Mucosa of rectum (tissue), 2 donors: Measurements from ENCODE around the gene UBN2.

Experiments
- H3K27ac ChIP-seq, 2 donors: one replicate each; pipeline ENCODE4 v1.7.0; 2013; ENCODE audit warnings: inconsistent platforms in 2 of 2, low read depth in 2 of 2, low read length in 2 of 2
- H3K27me3 ChIP-seq, 2 donors: one replicate each; pipeline ENCODE4 v1.7.0; 2013; ENCODE audit warnings: low read length in 2 of 2; ENCODE audit not compliant: control insufficient read depth in 2 of 2, insufficient read depth in 2 of 2
- H3K36me3 ChIP-seq, 2 donors: one replicate each; pipeline ENCODE4 v1.7.0; 2013; ENCODE audit warnings: low read length in 2 of 2; ENCODE audit not compliant: control insufficient read depth in 2 of 2, insufficient read depth in 2 of 2
- H3K4me1 ChIP-seq, 2 donors: one replicate each; pipeline ENCODE4 v1.7.0; 2013; ENCODE audit warnings: low read length in 2 of 2, mild to moderate bottlenecking in 1 of 2; ENCODE audit not compliant: control insufficient read depth in 2 of 2, insufficient read depth in 2 of 2
- H3K4me3 ChIP-seq, 2 donors: one replicate each; pipeline ENCODE4 v1.7.0; 2013; ENCODE audit warnings: low read length in 2 of 2
- H3K9ac ChIP-seq, 2 donors: one replicate each; pipeline ENCODE4 v1.7.0; 2013; ENCODE audit warnings: low read length in 2 of 2, low read depth in 1 of 2, mild to moderate bottlenecking in 1 of 2
- H3K9me3 ChIP-seq, 2 donors: one replicate each; pipeline ENCODE4 v1.7.0; 2013; ENCODE audit warnings: low read length in 2 of 2; ENCODE audit not compliant: control insufficient read depth in 2 of 2
- donor health status: healthy.
- donor health status: Normal muscosa, but diverticular disease.

UBN2 gene

DNA sequence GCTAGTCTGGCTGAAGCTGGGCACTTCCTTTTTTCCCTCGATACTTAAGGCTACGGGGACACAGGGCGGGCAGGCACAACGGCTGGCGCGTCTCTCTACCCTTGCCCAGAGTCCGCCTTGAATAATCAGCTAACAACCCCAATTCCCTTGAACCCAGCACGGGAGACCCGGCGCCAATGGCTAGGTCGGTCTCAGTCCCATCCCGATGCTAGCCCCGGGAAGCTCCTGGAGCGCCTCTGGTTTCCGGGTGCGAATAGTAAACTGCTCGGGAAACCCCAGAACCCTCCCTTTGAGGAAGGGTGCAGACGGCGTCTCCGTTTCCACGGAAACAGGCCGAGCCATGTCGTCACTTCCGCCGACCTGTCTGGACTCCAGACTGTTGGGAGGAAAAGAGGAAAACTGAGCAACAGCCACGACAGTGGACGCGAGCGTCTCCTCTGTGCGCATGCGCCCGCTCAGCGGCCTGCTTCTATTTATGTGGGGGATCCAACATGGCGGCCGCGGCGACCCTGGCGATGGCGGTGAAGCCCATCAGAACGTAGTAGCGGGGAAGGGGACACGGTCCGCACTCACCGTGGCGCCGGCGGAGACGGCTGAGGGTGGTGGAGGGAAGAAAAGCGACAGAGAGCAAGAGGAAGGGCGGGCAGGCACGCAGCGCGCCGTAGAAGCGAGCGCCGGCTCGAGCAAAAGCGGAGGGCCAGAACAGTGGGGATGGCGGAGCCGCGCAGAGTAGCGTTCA, at the start of gene UBN2:
TSS of gene UBN2 (plus strand) at position 464 of the 739 bp plus-strand sequence. CDS start at position 712, 248 bp downstream.
- Histone ChIP-seq H3K9ac (peak within 1 kb of the TSS; percentile 79 to 93), H3K36me3 (no peaks in the 10 kb centered on the region), H3K27ac (peak within 1 kb of the TSS; percentile 91 to 92), H3K27me3 (no peaks in the 10 kb centered on the region), H3K9me3 (no peaks in the 10 kb centered on the region), H3K4me3 (peak within 1 kb of the TSS; percentile 87 to 98), H3K4me1 (peaks cover 8 to 11% of the 10 kb centered on the region in 2 donors)

DNA sequence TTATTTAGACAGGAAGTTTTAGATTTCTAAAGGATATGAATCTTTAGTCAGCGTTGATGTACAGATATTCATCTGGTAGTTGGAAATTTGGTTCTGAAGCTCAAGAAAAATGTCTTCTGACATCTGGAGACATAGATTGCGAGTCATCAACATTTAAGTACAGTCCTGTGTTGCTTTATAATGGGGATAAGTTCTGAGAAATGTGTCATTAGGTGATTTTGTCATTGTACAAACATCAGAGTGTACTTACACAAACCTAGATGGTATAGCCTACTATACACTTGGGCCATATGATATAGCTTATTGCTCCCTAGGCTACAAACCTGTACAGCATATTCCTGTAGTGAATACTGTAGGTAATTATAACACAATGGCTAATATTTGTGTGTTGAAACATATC, 49.6 kb upstream of the UBN2 start:
- Histone ChIP-seq H3K9me3 (no peaks in the 10 kb centered on the region), H3K36me3 (peaks cover 0 to 5% of the 10 kb centered on the region in 2 donors), H3K4me3 (no peak overlapping the region), H3K9ac (no peak overlapping the region), H3K4me1 (no peaks in the 10 kb centered on the region), H3K27ac (no peak overlapping the region), H3K27me3 (no peaks in the 10 kb centered on the region)

DNA sequence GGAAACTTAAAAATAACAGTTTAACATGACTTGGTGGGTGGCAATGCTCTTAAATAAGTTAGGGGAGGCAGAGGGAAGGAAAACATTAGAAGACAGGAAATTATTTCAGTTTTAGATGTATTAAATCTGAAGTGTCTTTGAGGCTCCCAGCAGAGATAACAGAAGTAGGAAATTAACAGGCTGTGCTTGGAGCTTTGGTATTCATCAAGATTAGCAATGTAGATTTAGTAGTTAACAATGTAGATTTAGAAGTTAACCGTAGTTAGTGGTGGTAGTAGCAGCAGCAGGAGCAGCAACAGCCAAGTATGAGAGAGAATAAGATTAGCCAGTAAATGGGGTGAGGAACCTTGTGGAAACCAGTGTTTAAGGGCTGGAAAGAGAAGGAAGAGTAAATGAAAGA, 48.7 kb upstream of the UBN2 start:
- H3K27me3 ChIP-seq: no peaks in the 10 kb centered on the region
- H3K4me3 ChIP-seq: no peak overlapping the region
- H3K9me3 ChIP-seq: no peaks in the 10 kb centered on the region
- H3K27ac ChIP-seq: no peak overlapping the region
- peaks cover 0 to 5% of the 10 kb centered on the region in 2 donors for H3K36me3 ChIP-seq
- H3K9ac ChIP-seq: no peak overlapping the region
- no peaks in the 10 kb centered on the region for H3K4me1 ChIP-seq

DNA sequence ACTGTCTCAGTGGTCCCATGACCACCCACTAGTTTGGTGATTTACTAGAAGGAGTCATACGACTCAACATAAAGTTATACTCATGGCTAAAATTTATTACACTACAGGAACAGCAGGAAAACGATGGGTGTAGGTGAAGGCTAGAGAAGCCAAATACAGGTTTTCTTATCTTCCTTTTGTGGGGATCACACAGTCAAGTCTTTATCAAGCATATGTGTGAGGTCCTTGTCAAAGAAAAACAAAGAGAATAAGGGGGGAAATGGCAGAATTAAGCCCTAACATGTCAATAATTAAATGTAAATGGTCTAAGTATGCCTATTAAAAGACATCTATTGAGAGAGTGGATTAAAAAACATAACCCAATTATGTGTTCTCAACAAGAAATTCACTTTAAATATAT, 47.8 kb upstream of the UBN2 start:
- Histone ChIP-seq H3K9ac (no peak overlapping the region), H3K36me3 (peaks cover 0 to 5% of the 10 kb centered on the region in 2 donors), H3K4me3 (no peak overlapping the region), H3K27ac (no peak overlapping the region), H3K9me3 (no peaks in the 10 kb centered on the region), H3K4me1 (no peaks in the 10 kb centered on the region), H3K27me3 (no peaks in the 10 kb centered on the region)

DNA sequence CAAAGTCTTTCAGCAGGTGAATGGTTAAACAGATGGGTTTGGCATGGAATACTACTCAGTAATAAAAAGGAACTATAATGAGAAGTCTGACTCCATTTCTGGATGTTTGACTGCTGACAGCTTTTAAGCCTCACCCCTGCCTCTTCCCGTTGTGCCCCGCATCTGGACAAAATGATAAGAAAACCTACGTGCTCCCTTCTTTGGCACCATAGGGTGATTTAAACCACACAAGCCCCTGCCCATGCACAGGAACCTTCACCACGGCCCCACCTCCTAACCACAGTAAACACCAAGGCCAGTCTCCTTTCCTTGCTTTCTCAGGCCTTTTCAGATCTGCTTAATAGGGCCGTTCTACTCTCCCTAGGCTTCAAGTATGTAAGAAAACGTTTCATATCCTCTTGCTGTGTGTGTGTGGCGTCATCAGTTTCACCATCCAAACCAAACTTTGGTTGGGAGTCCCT, 47.1 kb upstream of the UBN2 start:
- no peaks in the 10 kb centered on the region for H3K4me1 ChIP-seq
- H3K36me3 ChIP-seq: peaks cover 0 to 5% of the 10 kb centered on the region in 2 donors
- no peaks in the 10 kb centered on the region for H3K9me3 ChIP-seq
- no peak overlapping the region for H3K4me3 ChIP-seq
- no peaks in the 10 kb centered on the region for H3K27me3 ChIP-seq
- H3K27ac ChIP-seq: no peak overlapping the region
- no peak overlapping the region for H3K9ac ChIP-seq

DNA sequence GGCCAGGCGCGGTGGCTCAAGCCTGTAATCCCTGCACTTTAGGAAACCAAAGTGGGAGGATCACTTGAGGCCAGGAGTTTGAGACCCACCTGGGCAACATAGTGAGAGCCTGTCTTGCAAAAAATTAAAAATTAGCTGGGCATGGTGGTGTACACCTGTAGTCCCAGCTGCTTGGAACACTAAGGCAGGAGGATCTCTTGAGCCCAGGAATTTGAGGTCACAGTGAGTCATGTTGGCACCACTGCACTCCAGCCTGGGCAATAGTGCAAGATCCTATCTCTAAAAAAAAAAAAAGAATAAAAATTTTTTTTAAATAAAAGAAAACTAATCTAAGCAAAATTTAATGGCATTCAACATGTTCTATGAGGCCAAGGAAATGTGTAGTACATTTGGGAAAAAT, 44.9 kb upstream of the UBN2 start:
- Histone ChIP-seq H3K36me3 (peaks cover 0 to 5% of the 10 kb centered on the region in 2 donors), H3K27ac (no peak overlapping the region), H3K4me3 (no peak overlapping the region), H3K27me3 (no peaks in the 10 kb centered on the region), H3K9me3 (no peaks in the 10 kb centered on the region), H3K4me1 (no peaks in the 10 kb centered on the region), H3K9ac (no peak overlapping the region)

DNA sequence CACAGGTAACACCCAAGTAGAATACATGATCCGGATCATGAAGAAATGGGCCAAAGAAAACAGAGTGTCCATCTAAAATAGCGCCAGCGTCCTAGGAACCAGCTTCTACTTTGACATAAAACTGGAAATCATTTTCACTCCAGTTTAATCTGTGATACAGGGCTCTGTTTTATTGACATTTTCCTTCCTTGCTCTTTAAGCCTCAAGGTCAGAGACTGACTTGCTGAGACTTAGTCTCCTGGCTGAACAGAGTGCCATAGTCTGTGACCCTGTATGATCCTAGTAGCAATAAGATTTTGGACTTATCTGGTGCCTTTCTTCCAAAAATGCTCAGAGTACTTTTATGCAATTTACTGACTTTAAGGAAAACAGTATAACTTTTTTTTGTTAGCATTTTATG, 41.7 kb upstream of the UBN2 start:
- no peaks in the 10 kb centered on the region for H3K4me1 ChIP-seq
- H3K27me3 ChIP-seq: no peaks in the 10 kb centered on the region
- no peaks in the 10 kb centered on the region for H3K36me3 ChIP-seq
- H3K4me3 ChIP-seq: no peak overlapping the region
- no peak overlapping the region for H3K27ac ChIP-seq
- H3K9ac ChIP-seq: no peak overlapping the region
- no peaks in the 10 kb centered on the region for H3K9me3 ChIP-seq

DNA sequence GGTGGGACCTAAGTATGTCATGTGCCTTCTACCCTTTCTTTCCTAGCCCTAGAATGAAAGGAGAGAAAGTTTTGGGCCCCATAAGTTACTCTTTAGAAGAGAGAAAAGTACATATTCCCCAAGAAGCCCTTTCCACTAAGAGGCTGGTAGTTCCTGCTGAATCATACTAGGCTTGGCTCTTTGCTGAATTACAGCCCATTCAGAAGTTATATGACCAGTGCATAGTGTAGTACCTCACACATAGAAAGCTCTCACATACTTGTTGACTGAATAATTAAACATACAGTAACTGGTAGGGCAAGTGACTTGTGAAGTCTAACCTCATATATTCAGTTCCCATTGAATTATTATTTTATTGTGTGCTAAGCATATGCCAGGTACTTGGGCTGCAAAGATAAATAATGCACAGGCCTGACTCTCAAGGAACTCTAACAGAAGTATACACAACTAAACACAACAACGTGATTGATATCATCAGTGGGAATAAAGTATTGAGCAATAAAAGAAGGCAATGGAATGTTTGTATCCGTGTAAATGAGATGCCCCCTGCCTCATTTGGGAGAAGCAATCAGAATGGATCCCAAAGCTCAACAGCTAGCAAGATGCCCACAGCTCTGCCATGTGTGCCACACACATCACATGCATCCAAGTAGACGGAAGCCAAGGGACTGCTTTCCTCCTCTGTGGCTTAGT, 38.9 kb upstream of the UBN2 start:
- Histone ChIP-seq H3K4me1 (no peaks in the 10 kb centered on the region), H3K9me3 (no peaks in the 10 kb centered on the region), H3K27me3 (no peaks in the 10 kb centered on the region), H3K4me3 (no peak overlapping the region), H3K27ac (no peak overlapping the region), H3K9ac (no peak overlapping the region), H3K36me3 (no peaks in the 10 kb centered on the region)

DNA sequence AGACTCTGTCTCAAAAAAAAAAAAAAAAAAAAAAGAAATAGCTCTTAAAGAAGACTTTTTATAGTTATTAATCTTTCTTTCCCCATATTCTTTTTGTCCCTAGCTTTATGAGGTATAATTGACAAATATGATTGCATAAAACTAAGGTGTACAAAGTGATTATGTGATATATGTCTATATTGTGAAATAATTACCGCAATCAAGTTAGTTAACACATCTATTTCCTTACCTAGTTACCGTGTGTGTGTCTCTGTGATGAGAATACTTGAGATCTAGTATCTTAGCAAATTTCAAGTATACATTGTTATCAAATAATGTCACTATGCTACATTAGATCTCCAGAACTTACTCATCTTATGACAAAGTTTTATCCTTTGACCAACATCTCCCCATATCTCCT, 30.7 kb upstream of the UBN2 start:
- no peaks in the 10 kb centered on the region for H3K4me1 ChIP-seq

DNA sequence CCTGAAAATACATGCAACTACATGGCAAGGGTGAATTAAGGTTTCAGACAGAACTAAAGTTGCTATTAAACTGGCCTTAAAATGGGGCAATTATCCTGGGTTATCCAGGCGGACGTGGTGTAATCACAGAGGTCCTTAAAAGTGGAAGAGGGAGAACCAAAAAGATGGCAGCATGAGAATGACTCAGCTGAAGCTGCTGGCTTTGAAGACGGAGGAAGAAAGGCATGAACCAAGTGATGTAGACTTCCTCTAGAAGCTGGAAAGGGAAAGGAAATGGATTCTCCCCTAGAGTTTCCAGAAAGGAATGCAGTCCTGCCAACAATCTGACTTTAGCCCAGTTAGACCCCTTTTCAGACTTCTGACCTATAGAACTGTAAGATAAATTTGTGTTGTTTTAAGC, 27.0 kb upstream of the UBN2 start:
- Histone ChIP-seq H3K27me3 (no peaks in the 10 kb centered on the region), H3K4me3 (no peak overlapping the region), H3K27ac (no peak overlapping the region), H3K4me1 (no peaks in the 10 kb centered on the region), H3K9me3 (peaks cover 0 to 4% of the 10 kb centered on the region in 2 donors), H3K36me3 (no peaks in the 10 kb centered on the region), H3K9ac (no peak overlapping the region)

More for the DNA sequence above, 30.7 kb upstream of the UBN2 start:
- Histone ChIP-seq H3K27me3 (no peaks in the 10 kb centered on the region), H3K27ac (no peak overlapping the region), H3K4me3 (no peak overlapping the region), H3K9me3 (peaks cover 0 to 2% of the 10 kb centered on the region in 2 donors), H3K9ac (no peak overlapping the region), H3K36me3 (no peaks in the 10 kb centered on the region)
